ENCODE measurements around the gene DGKB. TPM values are rescaled to one million over a fixed set of nuclear protein-coding genes. Genes with fewer than 3 reads are reported as not detected.

The DGKB gene
- total and polyA plus RNA-seq, 2 experiments from 2014 or later, result 0.28 to 1.7 TPM

DNA sequence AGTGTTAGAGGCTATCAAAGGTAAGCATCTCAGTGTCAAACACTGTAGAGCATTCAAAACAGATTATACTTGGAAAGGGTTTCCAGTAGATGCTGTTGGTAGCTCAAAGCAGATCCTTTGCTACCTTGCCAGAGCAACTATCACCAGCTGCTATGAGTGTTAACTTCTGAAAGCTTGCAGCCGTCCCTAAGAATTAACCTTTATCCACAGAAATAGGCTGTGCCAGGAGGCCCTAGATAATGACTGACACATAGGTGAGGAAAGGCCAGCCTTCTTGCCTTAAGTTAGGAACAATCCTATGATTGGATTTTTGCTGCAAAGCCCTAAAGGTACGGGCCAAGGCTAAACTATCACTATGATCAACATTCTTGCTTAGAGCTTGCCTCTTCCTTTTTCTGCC is 263.2 kb downstream of the DGKB start:
- H3K36me3 ChIP-seq (replicated peaks; ENCODE audit: insufficient read depth, low read depth), result no peaks in the 10 kb centered on the region
- no peak overlapping the region for H3K4me2 ChIP-seq
- H3K27me3 ChIP-seq, result no peaks in the 10 kb centered on the region
- DNase-seq (ENCODE audit: low spot score), result no peak
- H4K20me1 ChIP-seq (ENCODE audit: insufficient read depth, poor library complexity, severe bottlenecking), result no peaks in the 10 kb centered on the region
- no peaks in the 10 kb centered on the region for H3K4me1 ChIP-seq (ENCODE audit: insufficient read depth)
- TF ChIP-seq EZH2phosphoT487 (IDR thresholded peaks at IDR 0.05; ENCODE audit: low read depth, severe bottlenecking, unreplicated experiment) (no peak), EZH2 (IDR thresholded peaks at IDR 0.05; ENCODE audit: borderline replicate concordance) (no peak)
- TF ChIP-seq, protein P1, sequence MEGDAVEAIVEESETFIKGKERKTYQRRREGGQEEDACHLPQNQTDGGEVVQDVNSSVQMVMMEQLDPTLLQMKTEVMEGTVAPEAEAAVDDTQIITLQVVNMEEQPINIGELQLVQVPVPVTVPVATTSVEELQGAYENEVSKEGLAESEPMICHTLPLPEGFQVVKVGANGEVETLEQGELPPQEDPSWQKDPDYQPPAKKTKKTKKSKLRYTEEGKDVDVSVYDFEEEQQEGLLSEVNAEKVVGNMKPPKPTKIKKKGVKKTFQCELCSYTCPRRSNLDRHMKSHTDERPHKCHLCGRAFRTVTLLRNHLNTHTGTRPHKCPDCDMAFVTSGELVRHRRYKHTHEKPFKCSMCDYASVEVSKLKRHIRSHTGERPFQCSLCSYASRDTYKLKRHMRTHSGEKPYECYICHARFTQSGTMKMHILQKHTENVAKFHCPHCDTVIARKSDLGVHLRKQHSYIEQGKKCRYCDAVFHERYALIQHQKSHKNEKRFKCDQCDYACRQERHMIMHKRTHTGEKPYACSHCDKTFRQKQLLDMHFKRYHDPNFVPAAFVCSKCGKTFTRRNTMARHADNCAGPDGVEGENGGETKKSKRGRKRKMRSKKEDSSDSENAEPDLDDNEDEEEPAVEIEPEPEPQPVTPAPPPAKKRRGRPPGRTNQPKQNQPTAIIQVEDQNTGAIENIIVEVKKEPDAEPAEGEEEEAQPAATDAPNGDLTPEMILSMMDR (IDR thresholded peaks at IDR 0.05; ENCODE audit: poor library complexity), result no peak
- H3K27ac ChIP-seq, result no peak overlapping the region
- H2AFZ ChIP-seq, result no peak overlapping the region
- whole genome bisulfite sequencing (ENCODE audit: low lambda C conversion rate, missing lambda C conversion rate), result 57% methylated on average over 2 of the region's 2 CpGs
- H3K79me2 ChIP-seq, result no peaks in the 10 kb centered on the region
- H3K4me3 ChIP-seq, result no peak overlapping the region
- H3K9me3 ChIP-seq (ENCODE audit: low read depth), result no peaks in the 10 kb centered on the region
- no peaks in the 10 kb centered on the region for H3K9me2 ChIP-seq (replicated peaks; ENCODE audit: insufficient read depth)

DNA sequence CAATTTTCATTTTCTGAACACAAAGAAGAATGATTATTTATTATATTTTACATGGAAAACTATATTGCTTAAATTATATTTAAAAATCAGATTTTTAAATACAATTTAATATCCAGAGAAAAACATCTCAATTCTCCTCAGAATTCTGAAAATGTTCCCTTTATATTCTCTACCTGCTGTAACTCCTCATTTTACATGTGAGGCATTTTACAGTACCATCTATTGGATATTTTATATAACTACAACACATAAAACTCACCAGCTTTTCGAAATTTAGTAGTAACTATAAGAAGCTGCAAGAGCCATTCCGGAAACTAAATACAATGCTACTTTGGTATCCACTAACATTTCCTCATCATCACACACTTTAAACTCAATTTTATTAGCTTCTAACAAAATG is 264.6 kb downstream of the DGKB start:
- Histone ChIP-seq H3K9me2 (replicated peaks; ENCODE audit: insufficient read depth) (no peaks in the 10 kb centered on the region), H3K4me2 (no peak overlapping the region), H3K79me2 (no peaks in the 10 kb centered on the region), H2AFZ (no peak overlapping the region), H3K9me3 (ENCODE audit: low read depth) (no peaks in the 10 kb centered on the region), H3K36me3 (replicated peaks; ENCODE audit: insufficient read depth, low read depth) (no peaks in the 10 kb centered on the region), H4K20me1 (ENCODE audit: insufficient read depth, poor library complexity, severe bottlenecking) (no peaks in the 10 kb centered on the region), H3K4me3 (no peak overlapping the region), H3K27me3 (no peaks in the 10 kb centered on the region), H3K4me1 (ENCODE audit: insufficient read depth) (no peaks in the 10 kb centered on the region), H3K27ac (no peak overlapping the region)
- TF ChIP-seq, protein P1 (IDR thresholded peaks at IDR 0.05; ENCODE audit: poor library complexity), result peak; percentile 18
- TF ChIP-seq EZH2phosphoT487 (IDR thresholded peaks at IDR 0.05; ENCODE audit: low read depth, severe bottlenecking, unreplicated experiment), result no peak
- 79% methylated on average over 2 of the region's 2 CpGs for WGBS (ENCODE audit: low lambda C conversion rate, missing lambda C conversion rate)
- no peak for DNase-seq (ENCODE audit: low spot score)

DNA sequence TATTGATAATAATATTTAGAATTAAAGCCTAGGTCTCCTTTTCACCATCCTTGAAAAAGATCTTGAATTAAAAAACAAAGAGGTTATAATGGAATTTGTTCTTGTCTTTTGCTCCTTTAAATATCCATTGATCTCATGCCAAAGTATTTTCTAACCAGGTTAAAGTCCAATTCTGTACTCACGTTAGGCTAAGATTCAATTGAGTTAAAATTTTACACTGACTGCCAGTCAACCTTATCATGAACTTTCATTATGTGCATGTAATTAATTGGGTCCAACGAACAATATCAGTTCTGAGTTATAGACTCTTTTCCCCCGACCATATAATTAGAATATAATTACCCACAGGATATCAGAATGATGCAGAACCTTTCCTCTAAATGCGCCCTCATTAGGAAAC is 266.6 kb downstream of the DGKB start:
- no peaks in the 10 kb centered on the region for H3K9me2 ChIP-seq (replicated peaks; ENCODE audit: insufficient read depth)
- H3K4me2 ChIP-seq, result no peak overlapping the region
- no peaks in the 10 kb centered on the region for H3K79me2 ChIP-seq
- H4K20me1 ChIP-seq (ENCODE audit: insufficient read depth, poor library complexity, severe bottlenecking), result no peaks in the 10 kb centered on the region
- H3K27ac ChIP-seq, result no peak overlapping the region
- 75% methylated on average over 4 of the region's 4 CpGs for WGBS (ENCODE audit: low lambda C conversion rate, missing lambda C conversion rate)
- TF ChIP-seq EZH2 (IDR thresholded peaks at IDR 0.05; ENCODE audit: borderline replicate concordance), result no peak
- TF ChIP-seq EZH2phosphoT487 (IDR thresholded peaks at IDR 0.05; ENCODE audit: low read depth, severe bottlenecking, unreplicated experiment), result no peak
- no peaks in the 10 kb centered on the region for H3K9me3 ChIP-seq (ENCODE audit: low read depth)
- no peaks in the 10 kb centered on the region for H3K36me3 ChIP-seq (replicated peaks; ENCODE audit: insufficient read depth, low read depth)
- H3K4me1 ChIP-seq (ENCODE audit: insufficient read depth), result no peaks in the 10 kb centered on the region
- no peak for DNase-seq (ENCODE audit: low spot score)
- H2AFZ ChIP-seq, result no peak overlapping the region
- no peak overlapping the region for H3K4me3 ChIP-seq
- no peaks in the 10 kb centered on the region for H3K27me3 ChIP-seq

DNA sequence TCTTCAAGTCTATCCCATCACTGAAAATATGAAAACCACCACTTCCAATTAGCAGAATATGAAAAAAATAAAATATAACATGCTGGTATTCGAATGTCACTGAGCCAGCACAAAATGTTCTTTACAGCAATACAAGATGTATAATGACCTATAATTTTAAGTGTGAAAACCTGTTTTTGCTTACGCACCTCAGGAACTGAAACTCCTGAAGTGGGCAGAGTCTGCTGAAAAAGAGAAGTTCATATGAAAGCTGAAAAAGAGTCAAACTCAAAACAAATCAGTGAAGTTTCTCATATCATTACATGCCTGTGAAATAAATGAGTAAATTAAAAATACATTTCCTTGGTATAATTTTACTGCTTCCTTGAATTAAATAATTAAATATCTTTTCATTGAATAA is 272.5 kb downstream of the DGKB start:
- Histone ChIP-seq H3K79me2 (no peaks in the 10 kb centered on the region), H3K27ac (no peak overlapping the region), H3K4me2 (no peak overlapping the region), H3K9me3 (ENCODE audit: low read depth) (no peaks in the 10 kb centered on the region), H3K4me1 (ENCODE audit: insufficient read depth) (no peaks in the 10 kb centered on the region), H4K20me1 (ENCODE audit: insufficient read depth, poor library complexity, severe bottlenecking) (no peaks in the 10 kb centered on the region), H2AFZ (no peak overlapping the region), H3K4me3 (no peak overlapping the region), H3K36me3 (replicated peaks; ENCODE audit: insufficient read depth, low read depth) (no peaks in the 10 kb centered on the region), H3K9me2 (replicated peaks; ENCODE audit: insufficient read depth) (no peaks in the 10 kb centered on the region), H3K27me3 (no peaks in the 10 kb centered on the region)
- DNase-seq (ENCODE audit: low spot score), result no peak
- WGBS (ENCODE audit: low lambda C conversion rate, missing lambda C conversion rate), result 90% methylated on average over 2 of the region's 2 CpGs
- TF ChIP-seq EZH2phosphoT487 (IDR thresholded peaks at IDR 0.05; ENCODE audit: low read depth, severe bottlenecking, unreplicated experiment), result no peak
- TF ChIP-seq, protein P1 (IDR thresholded peaks at IDR 0.05; ENCODE audit: poor library complexity), result no peak
- TF ChIP-seq EZH2 (IDR thresholded peaks at IDR 0.05; ENCODE audit: borderline replicate concordance), result no peak
